Keratinocyte (primary cell): Measurements from ENCODE around the gene FOXK2. TPM values are rescaled to one million over a fixed set of nuclear protein-coding genes. Genes with fewer than 3 reads are reported as not detected.
A peak's percentile ranks its signal among the peaks of the same experiment; 100 is the strongest.

Experiments
- DNase-seq: peaks from one replicate; pipeline ENCODE4 v3.0.0-alpha.2; 2011; ENCODE audit warnings: low read depth, missing footprints, low spot score
- FAIRE-seq: peaks from 2 replicates; lab custom pipeline; 2011; peaks lifted over from hg19 to GRCh38; lab: Jason Lieb, UNC
- H2AFZ ChIP-seq: 2 replicates; pipeline ENCODE4 v1.6.0; 2012; ENCODE audit warnings: low read length, control low read depth, inconsistent platforms; ENCODE audit not compliant: control insufficient read depth
- H3K27ac ChIP-seq: 2 replicates; pipeline ENCODE4 v1.5.1; 2011; ENCODE audit warnings: low read length; ENCODE audit not compliant: control insufficient read depth, insufficient read depth
- H3K27me3 ChIP-seq: 3 replicates; pipeline ENCODE4 v1.6.0; 2011; ENCODE audit warnings: low read length; ENCODE audit not compliant: control insufficient read depth, insufficient read depth; ENCODE audit errors: extremely low read depth
- H3K36me3 ChIP-seq, 2 experiments: 2 replicates in 1 of 2; 3 replicates in 1 of 2; pipeline ENCODE4 v1.5.1; 2011; ENCODE audit warnings: low read length in 2 of 2, mild to moderate bottlenecking in 1 of 2; ENCODE audit not compliant: control insufficient read depth in 2 of 2, insufficient read depth in 2 of 2; ENCODE audit errors: extremely low read depth in 1 of 2
- H3K4me1 ChIP-seq: 3 replicates; pipeline ENCODE4 v1.5.1; 2011; ENCODE audit warnings: low read length; ENCODE audit not compliant: control insufficient read depth, insufficient read depth; ENCODE audit errors: extremely low read depth
- H3K4me2 ChIP-seq: 3 replicates; pipeline ENCODE4 v1.6.0; 2011; ENCODE audit warnings: low read depth, low read length; ENCODE audit not compliant: control insufficient read depth, insufficient read depth; ENCODE audit errors: extremely low read depth
- H3K4me3 ChIP-seq, 3 experiments: fragments of 200-600 bp in 1 of 3; sonication (generic) in 1 of 3; 2 replicates in 2 of 3; 3 replicates in 1 of 3; pipeline ENCODE4 v1.5.1; 2011 to 2016; ENCODE audit warnings: low read length in 3 of 3, mild to moderate bottlenecking in 3 of 3, control low read depth in 2 of 3, inconsistent platforms in 1 of 3, low read depth in 1 of 3, mixed read lengths in 1 of 3, mixed run types in 1 of 3, moderate library complexity in 1 of 3; ENCODE audit not compliant: control insufficient read depth in 2 of 3, insufficient read depth in 2 of 3; ENCODE audit errors: extremely low read depth in 1 of 3
- H3K79me2 ChIP-seq: 2 replicates; pipeline ENCODE4 v1.6.0; 2012; ENCODE audit warnings: low read length; ENCODE audit not compliant: control insufficient read depth, insufficient read depth
- H3K9ac ChIP-seq: 3 replicates; pipeline ENCODE4 v1.6.0; 2011; ENCODE audit warnings: low read length; ENCODE audit not compliant: control insufficient read depth, insufficient read depth; ENCODE audit errors: extremely low read depth
- H3K9me1 ChIP-seq: 3 replicates; pipeline ENCODE4 v1.6.0; 2011; ENCODE audit warnings: low read length; ENCODE audit not compliant: control insufficient read depth, insufficient read depth; ENCODE audit errors: extremely low read depth
- H3K9me3 ChIP-seq: 2 replicates; pipeline ENCODE4 v1.5.1; 2012; ENCODE audit warnings: low read depth, low read length; ENCODE audit not compliant: control insufficient read depth
- H4K20me1 ChIP-seq: 3 replicates; pipeline ENCODE4 v1.6.0; 2011; ENCODE audit warnings: low read length; ENCODE audit not compliant: control insufficient read depth, insufficient read depth; ENCODE audit errors: extremely low read depth
- EZH2 ChIP-seq: IDR thresholded peaks from one replicate; pipeline ENCODE4 v1.6.1; 2012; ENCODE audit warnings: inconsistent platforms, mild to moderate bottlenecking, low read length, moderate library complexity
- dilution Hi-C: fragments of 300-500 bp; cut with MboI; formaldehyde crosslinking; loops from one replicate; pipeline ENCODE4 v1.7.0; 2020; ENCODE audit warnings: low sequenced_read_pairs; ENCODE audit not compliant: extremely low pct_ligation_motif_present
- polyA plus RNA-seq, 5 experiments: library from polyadenylated mRNA; depleted of rRNA in 3 of 5; stranded (reverse) in 3 of 5; stranded (forward) in 1 of 5; unstranded in 1 of 5; fragments of >200 nt; gene quantifications; 1 replicate in 1 of 5; 2 replicates in 3 of 5; 3 replicates in 1 of 5; pipeline versions ENCODE4 v1.2.1 to v1.2.3, GENCODE V29; 2011 to 2012; ENCODE audit warnings: missing spikeins in 2 of 5, low read depth in 1 of 5, low replicate concordance in 1 of 5
- TF ChIP-seq, protein P1 (sequence below), 3 experiments: IDR thresholded peaks in 1 of 3; conservative IDR thresholded peaks in 1 of 3; optimal IDR thresholded peaks in 1 of 3; 2 replicates in 2 of 3; 3 replicates in 1 of 3; pipeline versions ENCODE3 to v1.5.1; 2011; ENCODE audit warnings: low read length in 3 of 3, mild to moderate bottlenecking in 3 of 3, moderate library complexity in 2 of 3, control low read depth in 1 of 3, inconsistent platforms in 1 of 3; ENCODE audit not compliant: insufficient read depth in 2 of 3; ENCODE audit errors: extremely low read depth in 1 of 3

The FOXK2 gene
- polyA plus RNA-seq, 1 donor (not counting 4 experiments of a cell fraction or from before 2014, with no cell fraction given): 43.9 TPM

DNA sequence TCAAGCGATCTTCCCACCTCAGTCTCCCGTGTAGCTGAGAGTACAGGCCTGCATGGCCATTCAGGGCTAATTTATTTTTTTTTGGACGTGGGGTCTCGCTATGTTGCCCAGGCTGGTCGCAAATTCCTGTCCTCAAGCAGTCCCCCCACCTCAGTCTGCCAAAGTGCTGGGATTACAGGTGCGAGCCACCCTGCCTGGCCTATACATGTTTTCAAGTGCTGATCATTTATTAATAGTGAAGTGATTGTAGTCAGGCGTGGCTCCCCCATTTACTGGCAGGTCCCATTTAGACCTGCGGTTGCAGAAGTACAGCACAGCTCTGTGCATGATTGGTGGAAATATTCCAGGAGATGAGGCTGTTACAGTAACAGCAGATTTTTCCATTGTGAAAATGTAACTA lies 8.4 kb downstream of the FOXK2 start:
- peak overlapping the region; percentile 15 for H3K9ac ChIP-seq
- peak overlapping the region; percentile 59 for H3K4me2 ChIP-seq
- FAIRE-seq (no peak), DNase-seq (no peak)
- H3K27ac ChIP-seq: peak overlapping the region; percentile 89
- peaks cover 52% of the 10 kb centered on the region for H4K20me1 ChIP-seq
- peaks cover 5% of the 10 kb centered on the region for H3K9me1 ChIP-seq
- no peaks in the 10 kb centered on the region for H3K9me3 ChIP-seq
- no peaks in the 10 kb centered on the region for H3K27me3 ChIP-seq
- dilution Hi-C loops: no loop called here
- peaks cover 50% of the 10 kb centered on the region for H3K4me1 ChIP-seq
- TF ChIP-seq EZH2: no peak
- peaks cover 3 to 10% of the 10 kb centered on the region in 2 experiments for H3K36me3 ChIP-seq
- H2AFZ ChIP-seq: no peak overlapping the region
- no peak overlapping the region for H3K4me3 ChIP-seq
- H3K79me2 ChIP-seq: peaks cover 83% of the 10 kb centered on the region

- Histone ChIP-seq H4K20me1 (peaks cover 54% of the 10 kb centered on the region), H3K27me3 (no peaks in the 10 kb centered on the region), H3K36me3 (peaks cover 3 to 9% of the 10 kb centered on the region in 2 experiments), H3K79me2 (peaks cover 83% of the 10 kb centered on the region), H3K9ac (peak overlapping the region; percentile 77), H3K4me3 (peak overlapping the region in 1 of 3 experiments; percentile 19), H3K4me1 (peaks cover 56% of the 10 kb centered on the region), H3K9me1 (peaks cover 6% of the 10 kb centered on the region), H3K9me3 (no peaks in the 10 kb centered on the region), H3K27ac (peak overlapping the region; percentile 89), H3K4me2 (peak overlapping the region; percentile 59), H2AFZ (no peak overlapping the region)
- DNase-seq (peak; percentile 80), FAIRE-seq (peak; percentile 82)
- TF ChIP-seq, protein P1, sequence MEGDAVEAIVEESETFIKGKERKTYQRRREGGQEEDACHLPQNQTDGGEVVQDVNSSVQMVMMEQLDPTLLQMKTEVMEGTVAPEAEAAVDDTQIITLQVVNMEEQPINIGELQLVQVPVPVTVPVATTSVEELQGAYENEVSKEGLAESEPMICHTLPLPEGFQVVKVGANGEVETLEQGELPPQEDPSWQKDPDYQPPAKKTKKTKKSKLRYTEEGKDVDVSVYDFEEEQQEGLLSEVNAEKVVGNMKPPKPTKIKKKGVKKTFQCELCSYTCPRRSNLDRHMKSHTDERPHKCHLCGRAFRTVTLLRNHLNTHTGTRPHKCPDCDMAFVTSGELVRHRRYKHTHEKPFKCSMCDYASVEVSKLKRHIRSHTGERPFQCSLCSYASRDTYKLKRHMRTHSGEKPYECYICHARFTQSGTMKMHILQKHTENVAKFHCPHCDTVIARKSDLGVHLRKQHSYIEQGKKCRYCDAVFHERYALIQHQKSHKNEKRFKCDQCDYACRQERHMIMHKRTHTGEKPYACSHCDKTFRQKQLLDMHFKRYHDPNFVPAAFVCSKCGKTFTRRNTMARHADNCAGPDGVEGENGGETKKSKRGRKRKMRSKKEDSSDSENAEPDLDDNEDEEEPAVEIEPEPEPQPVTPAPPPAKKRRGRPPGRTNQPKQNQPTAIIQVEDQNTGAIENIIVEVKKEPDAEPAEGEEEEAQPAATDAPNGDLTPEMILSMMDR (optimal IDR thresholded peaks at IDR 0.05 in 1 of 3, IDR thresholded peaks at IDR 0.05 in 1 of 3, conservative IDR thresholded peaks at IDR 0.05 in 1 of 3; ENCODE audit: extremely low read depth in 1 of 3, insufficient read depth in 2 of 3, low read length in 3 of 3): peak; percentile 82 to 94 (median 88)
- TF ChIP-seq EZH2: no peak
- dilution Hi-C loops: no loop called here
Measured at GRCh38 chr17:82528484-82529265, 9.1 kb downstream of the FOXK2 start.
